SK-N-SH (cell line): ENCODE results near the gene LIPG. TPM values are rescaled to one million over a fixed set of nuclear protein-coding genes. Genes with fewer than 3 reads are reported as not detected.

Experiments
- CTCF ChIA-PET: fragments of 300-600, 350-600 bp; formaldehyde crosslinking; extraction: SDS; loops from one replicate; lab custom pipeline; 2021; lab: Yijun Ruan, JAX
- POLR2A ChIA-PET: fragments of 350-600 bp; sonication (Branson Sonifier 250); formaldehyde crosslinking; extraction: SDS; loops from one replicate; lab custom pipeline; 2020; ENCODE audit warnings: antibody characterized with exemption, inconsistent platforms; lab: Yijun Ruan, JAX
- DNase-seq: peaks from one replicate; pipeline ENCODE4 v3.0.0; 2012
- H2AFZ ChIP-seq: fragments of 200-600 bp; sonication (generic); 2 replicates; pipeline ENCODE4 v1.8.1; 2016; ENCODE audit warnings: antibody characterized with exemption, mild to moderate bottlenecking, low read depth
- H3F3A ChIP-seq: fragments of 200-600 bp; sonication (generic); replicated peaks from 2 replicates; pipeline ENCODE3; 2016; ENCODE audit warnings: antibody characterized with exemption, mild to moderate bottlenecking; ENCODE audit not compliant: insufficient read depth
- H3K27ac ChIP-seq, 2 experiments: fragments of 200-500 bp in 1 of 2; fragments of 200-600 bp in 1 of 2; sonication (Bioruptor generic) in 1 of 2; sonication (generic), shearing (Covaris generic) in 1 of 2; 2 replicates each; pipeline versions ENCODE4 v1.5.1 to v1.6.1; 2014 to 2016; ENCODE audit warnings: low read depth in 2 of 2, inconsistent platforms in 1 of 2, low read length in 1 of 2, mild to moderate bottlenecking in 1 of 2, mixed read lengths in 1 of 2
- H3K27me3 ChIP-seq: fragments of 200-600 bp; sonication (generic), shearing (Covaris generic); 2 replicates; pipeline ENCODE4 v1.6.1; 2016; ENCODE audit warnings: mixed run types; ENCODE audit not compliant: insufficient read depth
- H3K36me3 ChIP-seq, 2 experiments: fragments of 200-500 bp in 1 of 2; fragments of 200-600 bp in 1 of 2; sonication (Bioruptor generic) in 1 of 2; sonication (generic) in 1 of 2; replicated peaks in 1 of 2; 2 replicates each; pipeline versions ENCODE3 to v1.5.1; 2014 to 2016; ENCODE audit warnings: low read length in 1 of 2, mild to moderate bottlenecking in 1 of 2; ENCODE audit not compliant: insufficient read depth in 2 of 2, control insufficient read depth in 1 of 2
- H3K4me1 ChIP-seq, 2 experiments: fragments of 200-500 bp in 1 of 2; fragments of 200-600 bp in 1 of 2; sonication (Bioruptor generic) in 1 of 2; sonication (generic), shearing (Covaris generic) in 1 of 2; 2 replicates each; pipeline versions ENCODE4 v1.5.1 to v1.6.1; 2014 to 2016; ENCODE audit warnings: low read depth in 1 of 2, low read length in 1 of 2, mixed run types in 1 of 2; ENCODE audit not compliant: insufficient read depth in 2 of 2, control insufficient read depth in 1 of 2
- H3K4me2 ChIP-seq: fragments of 200-600 bp; sonication (generic), shearing (Covaris generic); 2 replicates; pipeline ENCODE4 v1.6.1; 2017; ENCODE audit warnings: mixed run types
- H3K4me3 ChIP-seq, 2 experiments: fragments of 200-500 bp in 1 of 2; fragments of 200-600 bp in 1 of 2; sonication (Bioruptor generic) in 1 of 2; sonication (generic), shearing (Covaris generic) in 1 of 2; 2 replicates each; pipeline versions ENCODE4 v1.5.1 to v1.8.1; 2014 to 2016; ENCODE audit warnings: low read depth in 2 of 2, inconsistent platforms in 1 of 2, low read length in 1 of 2, mild to moderate bottlenecking in 1 of 2, mixed read lengths in 1 of 2, moderate library complexity in 1 of 2
- H3K79me2 ChIP-seq: fragments of 200-600 bp; sonication (generic); 2 replicates; pipeline ENCODE4 v1.8.1; 2017; ENCODE audit warnings: mild to moderate bottlenecking; ENCODE audit not compliant: insufficient read depth
- H3K9ac ChIP-seq: fragments of 200-600 bp; sonication (generic); 2 replicates; pipeline ENCODE4 v1.6.1; 2017; ENCODE audit warnings: mixed run types
- H3K9me2 ChIP-seq: fragments of 200-600 bp; sonication (generic); 2 replicates; pipeline ENCODE4 v1.6.1; 2017; ENCODE audit warnings: mixed run types
- H3K9me3 ChIP-seq: fragments of 200-600 bp; sonication (generic); 2 replicates; pipeline ENCODE4 v1.6.1; 2017; ENCODE audit warnings: mixed run types, mild to moderate bottlenecking, moderate library complexity
- H4K20me1 ChIP-seq: fragments of 200-600 bp; sonication (generic); 2 replicates; pipeline ENCODE4 v1.6.1; 2017; ENCODE audit warnings: mild to moderate bottlenecking, mixed run types; ENCODE audit not compliant: insufficient read depth
- CHD2 ChIP-seq: fragments of 150-350 bp; IDR thresholded peaks from 2 replicates; pipeline ENCODE4 v1.6.1; 2018; ENCODE audit warnings: low read length; ENCODE audit not compliant: partially characterized antibody
- EZH2phosphoT487 ChIP-seq: fragments of 200-600 bp; sonication (generic); IDR thresholded peaks from 2 replicates; pipeline ENCODE4 v1.6.1; 2017; ENCODE audit warnings: low read depth, mixed run types, mild to moderate bottlenecking, antibody characterized with exemption, moderate library complexity, borderline replicate concordance
- FOXJ3 ChIP-seq: sonication (generic); formaldehyde crosslinking; IDR thresholded peaks from 2 replicates; pipeline ENCODE4 v1.5.1; 2020; ENCODE audit warnings: mild to moderate bottlenecking, missing genetic modification reagents
- GABPA ChIP-seq: IDR thresholded peaks from 2 replicates; pipeline ENCODE4 v1.4.0; 2012; ENCODE audit warnings: low read depth, mild to moderate bottlenecking
- GATA2 ChIP-seq: sonication (generic); formaldehyde crosslinking; IDR thresholded peaks from 2 replicates; pipeline ENCODE4 v1.5.0; 2020; ENCODE audit warnings: mild to moderate bottlenecking, missing genetic modification reagents
- IRF3 ChIP-seq: fragments of 150-350 bp; IDR thresholded peaks from 2 replicates; pipeline ENCODE4 v1.6.1; 2016; ENCODE audit warnings: mild to moderate bottlenecking, low read depth, low read length
- JUND ChIP-seq: IDR thresholded peaks from 2 replicates; pipeline ENCODE4 v1.4.0; 2012
- NFIC ChIP-seq: IDR thresholded peaks from 2 replicates; pipeline ENCODE4 v1.4.0; 2012; ENCODE audit warnings: borderline replicate concordance
- NRF1 ChIP-seq: IDR thresholded peaks from 2 replicates; pipeline ENCODE4 v1.6.1; 2012; ENCODE audit warnings: low read depth, mild to moderate bottlenecking, low read length
- RAD21 ChIP-seq: IDR thresholded peaks from 2 replicates; pipeline ENCODE4 v1.6.1; 2012; ENCODE audit warnings: mild to moderate bottlenecking, low read length
- RCOR1 ChIP-seq: fragments of 150-350 bp; IDR thresholded peaks from 2 replicates; pipeline ENCODE4 v1.6.1; 2017; ENCODE audit warnings: antibody characterized with exemption, low read length
- TCF12 ChIP-seq: IDR thresholded peaks from 2 replicates; pipeline ENCODE4 v1.4.0; 2012
- TEAD4 ChIP-seq: IDR thresholded peaks from 2 replicates; pipeline ENCODE4 v1.4.0; 2012; ENCODE audit warnings: mild to moderate bottlenecking, borderline replicate concordance; ENCODE audit not compliant: insufficient read depth
- YY1 ChIP-seq: IDR thresholded peaks from 2 replicates; pipeline ENCODE4 v1.4.0; 2012; ENCODE audit warnings: low read depth, mild to moderate bottlenecking
- WGBS: methylation state at CpG from one replicate; pipeline ENCODE4 v1.1.6; 2017; ENCODE audit warnings: low lambda C conversion rate; 5-methylcytosine and 5-hydroxymethylcytosine counted together
- polyA plus RNA-seq, 3 experiments: library from polyadenylated mRNA; depleted of rRNA; stranded (reverse); fragments of >200 nt; gene quantifications; 2 replicates each; pipeline ENCODE4 v1.2.3, GENCODE V29; 2012
- TF ChIP-seq, protein P1 (sequence below): fragments of 200-600 bp; sonication (generic); IDR thresholded peaks from 2 replicates; pipeline ENCODE4 v1.6.1; 2017; ENCODE audit warnings: antibody characterized with exemption, mild to moderate bottlenecking, moderate library complexity

LIPG gene
- polyA plus RNA-seq, 1 of the 3 experiments (the other 2 are of a cell fraction), result 3.2 TPM

- no peak for DNase-seq
- Histone ChIP-seq H3F3A (no peaks in the 10 kb centered on the region), H4K20me1 (no peaks in the 10 kb centered on the region), H3K9ac (no peak overlapping the region), H3K9me2 (no peaks in the 10 kb centered on the region), H3K4me3 (no peak overlapping the region), H2AFZ (no peak overlapping the region), H3K36me3 (no peaks in the 10 kb centered on the region), H3K4me1 (no peaks in the 10 kb centered on the region; a peak in 1 of 4 replicates), H3K9me3 (no peaks in the 10 kb centered on the region), H3K27ac (no peak overlapping the region), H3K4me2 (no peak overlapping the region), H3K27me3 (no peaks in the 10 kb centered on the region), H3K79me2 (no peaks in the 10 kb centered on the region)
- 37% methylated on average over 1 of the region's 1 CpG for WGBS
- ChIA-PET CTCF (interaction anchor here (1.5 kb wide), 1 partner anchor 24 kb away, joined by 7 read pairs; no protein-coding TSS in a partner anchor), POLR2A (no interaction called here)
- TF ChIP-seq, protein P1, sequence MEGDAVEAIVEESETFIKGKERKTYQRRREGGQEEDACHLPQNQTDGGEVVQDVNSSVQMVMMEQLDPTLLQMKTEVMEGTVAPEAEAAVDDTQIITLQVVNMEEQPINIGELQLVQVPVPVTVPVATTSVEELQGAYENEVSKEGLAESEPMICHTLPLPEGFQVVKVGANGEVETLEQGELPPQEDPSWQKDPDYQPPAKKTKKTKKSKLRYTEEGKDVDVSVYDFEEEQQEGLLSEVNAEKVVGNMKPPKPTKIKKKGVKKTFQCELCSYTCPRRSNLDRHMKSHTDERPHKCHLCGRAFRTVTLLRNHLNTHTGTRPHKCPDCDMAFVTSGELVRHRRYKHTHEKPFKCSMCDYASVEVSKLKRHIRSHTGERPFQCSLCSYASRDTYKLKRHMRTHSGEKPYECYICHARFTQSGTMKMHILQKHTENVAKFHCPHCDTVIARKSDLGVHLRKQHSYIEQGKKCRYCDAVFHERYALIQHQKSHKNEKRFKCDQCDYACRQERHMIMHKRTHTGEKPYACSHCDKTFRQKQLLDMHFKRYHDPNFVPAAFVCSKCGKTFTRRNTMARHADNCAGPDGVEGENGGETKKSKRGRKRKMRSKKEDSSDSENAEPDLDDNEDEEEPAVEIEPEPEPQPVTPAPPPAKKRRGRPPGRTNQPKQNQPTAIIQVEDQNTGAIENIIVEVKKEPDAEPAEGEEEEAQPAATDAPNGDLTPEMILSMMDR, result no peak
- no peak for TF ChIP-seq GABPA
- no peak for TF ChIP-seq JUND
- no peak for TF ChIP-seq GATA2 (CRISPR knock-in tag)
- no peak for TF ChIP-seq RAD21
- no peak for TF ChIP-seq NFIC
- no peak for TF ChIP-seq TEAD4
- TF ChIP-seq EZH2phosphoT487, result no peak
- no peak for TF ChIP-seq CHD2
- no peak for TF ChIP-seq NRF1
- TF ChIP-seq TCF12, result no peak
- no peak for TF ChIP-seq YY1
- TF ChIP-seq IRF3, result no peak
- TF ChIP-seq FOXJ3 (CRISPR knock-in tag), result no peak
- TF ChIP-seq RCOR1, result no peak
Observed at GRCh38 chr18:49534846-49535601, 26.8 kb upstream of the LIPG start.
